Uterus (tissue), 2 donors: ENCODE measurements around the gene KATNBL1.

Experiments
- CTCF ChIP-seq, 4 experiments: fragments of 200-600 bp in 2 of 4; fragments of 450-650 bp in 2 of 4; sonication (generic) in 2 of 4; IDR thresholded peaks; one replicate each; pipeline ENCODE4 v1.5.1; 2016 to 2019; ENCODE audit warnings: antibody characterized with exemption in 4 of 4, mild to moderate bottlenecking in 2 of 4, moderate library complexity in 1 of 4
- POLR2A ChIP-seq, 2 donors: fragments of 450-650 bp; IDR thresholded peaks; one replicate each; pipeline ENCODE4 v1.6.1; 2016; ENCODE audit warnings: antibody characterized with exemption in 2 of 2, mild to moderate bottlenecking in 1 of 2, moderate library complexity in 1 of 2

DNA sequence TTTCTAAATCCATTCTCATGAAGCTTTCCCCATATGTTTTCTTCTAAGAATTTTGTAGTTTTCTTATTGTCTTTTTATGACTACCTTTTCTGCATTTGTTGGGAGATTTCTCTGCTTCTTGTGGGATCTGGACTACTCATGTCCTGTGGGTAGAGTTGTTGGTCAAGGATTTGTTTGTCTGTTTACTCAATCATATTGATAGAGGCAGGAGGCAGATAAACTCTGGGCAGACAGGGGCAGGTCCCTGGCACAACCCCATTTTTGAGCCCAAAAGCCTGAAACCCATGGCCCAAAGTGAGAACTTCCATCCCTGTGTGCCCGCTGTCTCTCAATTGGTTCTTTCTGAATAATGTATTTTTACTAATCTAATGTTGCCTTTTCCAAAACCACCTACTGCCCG is 95.7 kb downstream of the KATNBL1 start:
- TF ChIP-seq CTCF (IDR thresholded peaks at IDR 0.05) (no peak), POLR2A (IDR thresholded peaks at IDR 0.05) (no peak)
